Skeletal muscle cell (primary cell): ENCODE results near the gene SNAPC4.

ENCODE experiments used
- DNase-seq: peaks from one replicate; pipeline ENCODE4 v3.0.0-alpha.2; 2010; ENCODE audit warnings: low read depth
- H3K4me3 ChIP-seq: 2 replicates; pipeline ENCODE4 v1.5.1; 2011; ENCODE audit warnings: low read depth, mild to moderate bottlenecking, control low read depth, low read length, moderate library complexity

SNAPC4 gene, protein sequence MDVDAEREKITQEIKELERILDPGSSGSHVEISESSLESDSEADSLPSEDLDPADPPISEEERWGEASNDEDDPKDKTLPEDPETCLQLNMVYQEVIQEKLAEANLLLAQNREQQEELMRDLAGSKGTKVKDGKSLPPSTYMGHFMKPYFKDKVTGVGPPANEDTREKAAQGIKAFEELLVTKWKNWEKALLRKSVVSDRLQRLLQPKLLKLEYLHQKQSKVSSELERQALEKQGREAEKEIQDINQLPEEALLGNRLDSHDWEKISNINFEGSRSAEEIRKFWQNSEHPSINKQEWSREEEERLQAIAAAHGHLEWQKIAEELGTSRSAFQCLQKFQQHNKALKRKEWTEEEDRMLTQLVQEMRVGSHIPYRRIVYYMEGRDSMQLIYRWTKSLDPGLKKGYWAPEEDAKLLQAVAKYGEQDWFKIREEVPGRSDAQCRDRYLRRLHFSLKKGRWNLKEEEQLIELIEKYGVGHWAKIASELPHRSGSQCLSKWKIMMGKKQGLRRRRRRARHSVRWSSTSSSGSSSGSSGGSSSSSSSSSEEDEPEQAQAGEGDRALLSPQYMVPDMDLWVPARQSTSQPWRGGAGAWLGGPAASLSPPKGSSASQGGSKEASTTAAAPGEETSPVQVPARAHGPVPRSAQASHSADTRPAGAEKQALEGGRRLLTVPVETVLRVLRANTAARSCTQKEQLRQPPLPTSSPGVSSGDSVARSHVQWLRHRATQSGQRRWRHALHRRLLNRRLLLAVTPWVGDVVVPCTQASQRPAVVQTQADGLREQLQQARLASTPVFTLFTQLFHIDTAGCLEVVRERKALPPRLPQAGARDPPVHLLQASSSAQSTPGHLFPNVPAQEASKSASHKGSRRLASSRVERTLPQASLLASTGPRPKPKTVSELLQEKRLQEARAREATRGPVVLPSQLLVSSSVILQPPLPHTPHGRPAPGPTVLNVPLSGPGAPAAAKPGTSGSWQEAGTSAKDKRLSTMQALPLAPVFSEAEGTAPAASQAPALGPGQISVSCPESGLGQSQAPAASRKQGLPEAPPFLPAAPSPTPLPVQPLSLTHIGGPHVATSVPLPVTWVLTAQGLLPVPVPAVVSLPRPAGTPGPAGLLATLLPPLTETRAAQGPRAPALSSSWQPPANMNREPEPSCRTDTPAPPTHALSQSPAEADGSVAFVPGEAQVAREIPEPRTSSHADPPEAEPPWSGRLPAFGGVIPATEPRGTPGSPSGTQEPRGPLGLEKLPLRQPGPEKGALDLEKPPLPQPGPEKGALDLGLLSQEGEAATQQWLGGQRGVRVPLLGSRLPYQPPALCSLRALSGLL (N-terminal part only)

DNA sequence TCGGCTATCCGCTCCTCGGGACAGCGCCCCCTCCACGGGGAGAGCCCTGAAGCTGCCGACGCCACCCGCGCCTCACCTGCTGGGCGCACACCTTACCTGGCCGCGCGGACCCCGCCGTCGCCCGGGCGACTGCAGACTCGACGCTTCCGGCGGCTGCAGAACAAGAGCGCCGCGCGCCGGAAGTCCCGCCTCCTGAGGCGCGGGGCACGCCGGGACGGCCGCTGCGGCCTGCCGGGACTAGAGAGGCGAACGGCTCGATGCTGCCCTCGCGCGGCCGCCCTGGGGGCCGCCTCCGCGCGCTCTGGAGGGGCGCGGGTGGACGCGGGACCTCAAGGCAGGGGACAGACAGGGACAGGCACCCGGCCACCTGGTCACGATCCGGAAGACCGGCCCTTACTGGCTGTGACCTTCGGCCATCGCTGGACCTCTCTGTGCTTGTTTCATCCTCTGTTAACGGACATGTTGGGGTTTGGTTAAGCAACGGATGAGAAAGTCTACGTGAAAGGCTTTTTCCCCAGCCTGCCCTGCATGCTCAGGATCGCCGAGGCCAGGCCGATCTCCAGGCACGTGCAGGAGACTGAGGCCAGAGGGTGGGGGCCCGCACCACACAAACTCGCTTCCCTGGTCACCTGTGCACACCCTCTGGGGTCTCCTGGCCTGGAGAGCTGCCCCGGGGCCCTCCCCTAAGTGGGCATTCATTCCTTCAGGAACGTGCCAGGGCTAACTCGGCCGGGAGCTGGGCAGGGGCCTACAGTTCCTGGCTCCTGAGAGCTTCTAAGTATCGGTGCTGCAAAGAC is at the start of gene SNAPC4:
Gene SNAPC4, minus strand, starts transcription at position 133 of the 797 bp plus-strand sequence. CDS start 1,742 bp downstream, outside the sequence.
- H3K4me3 ChIP-seq, result peak within 1 kb of the TSS; percentile 77
- peak; percentile 39 for DNase-seq

DNA sequence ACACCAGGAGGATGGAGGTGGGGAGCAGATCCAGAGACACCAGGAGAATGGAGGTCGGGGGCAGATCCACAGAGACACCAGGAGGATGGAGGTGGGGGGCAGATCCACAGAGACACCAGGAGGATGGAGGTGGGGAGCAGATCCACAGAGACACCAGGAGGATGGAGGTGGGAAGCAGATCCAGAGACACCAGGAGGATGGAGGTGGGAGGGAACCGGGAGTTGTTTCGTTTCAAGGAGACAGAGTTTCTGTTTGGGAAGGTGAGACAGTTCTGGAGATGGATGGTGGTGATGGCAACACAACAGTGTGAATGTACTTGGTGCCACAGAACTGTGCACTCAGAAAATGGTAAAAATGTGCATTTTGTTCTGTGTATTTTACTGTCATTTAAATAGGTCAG is 48.7 kb upstream of the SNAPC4 start:
- DNase-seq, result no peak
- H3K4me3 ChIP-seq, result no peak overlapping the region

DNA sequence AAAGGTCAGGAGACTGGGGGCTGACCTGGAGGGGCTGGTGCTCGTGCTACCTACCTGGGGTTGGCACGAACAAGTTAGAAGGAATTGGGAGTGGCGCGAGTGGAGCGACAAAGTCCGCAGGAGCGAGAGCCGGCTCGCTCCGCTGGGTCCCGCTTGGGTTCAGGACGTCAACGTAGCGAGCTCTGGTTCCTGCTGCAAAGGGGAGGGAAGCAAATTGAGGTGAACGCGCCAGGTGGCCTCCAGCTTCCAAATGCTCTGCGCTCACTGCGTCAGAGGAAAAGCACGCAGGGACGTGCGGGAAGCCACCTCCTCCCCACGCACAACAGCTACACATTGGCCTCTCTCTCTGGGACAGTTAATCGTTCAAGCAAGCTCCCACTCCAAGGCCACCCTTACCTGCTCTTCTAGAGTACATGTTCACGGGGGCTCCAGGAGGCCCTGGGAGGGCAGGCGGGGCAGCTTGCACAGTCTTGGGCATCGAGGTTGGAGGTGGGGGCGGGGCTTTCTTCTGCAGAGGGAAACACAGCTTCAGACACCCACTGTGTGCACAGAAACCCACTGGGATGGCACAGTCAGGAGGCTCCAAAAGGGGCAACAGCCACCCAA is 47.3 kb upstream of the SNAPC4 start:
- H3K4me3 ChIP-seq, result no peak overlapping the region
- DNase-seq, result no peak

DNA sequence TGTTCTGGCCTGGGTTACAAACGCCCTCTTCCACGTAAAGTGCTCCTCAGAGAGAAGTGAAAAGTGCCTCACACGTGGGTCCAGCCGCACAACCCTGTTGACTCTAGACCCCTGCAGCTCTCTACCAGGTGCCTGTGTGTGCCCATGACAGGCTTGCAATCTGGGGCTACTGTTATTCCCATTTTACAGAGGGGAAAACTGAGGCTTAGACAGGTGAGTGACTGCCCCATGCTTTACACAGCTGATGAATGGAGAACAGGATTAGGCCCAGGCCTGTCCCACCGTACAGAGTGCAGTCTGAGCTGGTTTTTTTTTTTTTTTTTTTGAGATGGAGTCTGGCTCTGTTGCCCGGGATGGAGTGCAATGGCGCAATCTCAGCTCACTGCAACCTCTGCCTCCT is 45.8 kb upstream of the SNAPC4 start:
- DNase-seq, result no peak
- H3K4me3 ChIP-seq, result no peak overlapping the region

DNA sequence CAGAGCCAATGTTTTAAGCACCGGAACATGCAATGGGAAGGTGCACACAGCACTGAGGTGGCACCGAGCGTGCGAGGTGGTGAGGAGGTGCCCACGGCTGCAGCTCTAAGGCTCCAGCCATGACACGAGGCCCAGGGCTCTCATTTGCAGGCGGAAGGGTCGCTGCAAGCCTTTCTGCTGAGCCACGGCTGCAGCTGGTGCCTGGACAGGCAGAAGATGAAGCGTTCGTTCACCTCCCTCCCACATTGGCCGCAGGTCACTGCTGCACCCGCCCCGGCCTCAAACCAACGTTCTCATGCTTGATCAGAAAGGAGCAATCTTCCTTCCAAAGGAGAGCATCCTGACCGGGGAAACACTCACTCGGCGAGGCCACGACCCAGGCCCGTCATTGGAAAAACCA is 44.1 kb upstream of the SNAPC4 start:
- DNase-seq, result no peak
- H3K4me3 ChIP-seq, result no peak overlapping the region

DNA sequence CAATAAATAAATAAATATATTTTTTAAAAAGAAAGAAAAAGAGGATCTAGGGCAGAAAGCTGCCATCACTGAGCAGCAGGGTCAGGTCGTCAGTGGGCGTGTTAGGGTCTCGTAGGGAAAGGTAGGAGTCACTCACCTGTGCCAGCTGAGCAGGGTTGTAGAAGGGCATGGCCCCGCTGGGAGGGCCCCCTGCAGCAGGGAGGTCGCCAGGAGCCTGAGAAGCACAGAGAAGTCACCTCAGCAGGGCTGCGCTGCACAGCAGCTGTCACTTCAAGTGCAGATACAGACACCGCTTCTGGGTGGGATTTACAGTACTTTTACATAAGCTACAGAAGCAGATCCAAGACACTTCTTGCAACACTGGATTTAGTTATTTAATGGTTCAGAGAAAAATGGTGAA is 43.7 kb upstream of the SNAPC4 start:
- DNase-seq, result no peak
- no peak overlapping the region for H3K4me3 ChIP-seq

DNA sequence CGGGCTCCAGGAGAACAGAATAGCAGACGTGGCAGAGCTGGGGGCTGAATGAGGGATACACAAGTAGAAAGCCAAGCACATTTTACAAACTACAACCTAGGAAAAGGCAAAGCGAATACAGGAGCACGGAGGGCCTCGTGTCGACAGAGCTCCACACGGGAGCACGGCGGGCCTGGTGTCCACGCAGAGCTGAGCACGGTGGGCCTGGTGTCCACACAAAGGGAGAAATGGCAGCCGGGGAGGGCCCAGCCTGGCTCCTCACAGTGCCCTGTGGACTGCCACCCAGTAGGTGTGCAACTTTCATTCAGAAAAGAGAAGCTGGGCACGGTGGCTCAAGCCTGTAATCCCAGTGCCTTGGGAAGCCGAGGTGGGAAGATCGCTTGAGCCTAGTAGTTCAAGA is 43.1 kb upstream of the SNAPC4 start:
- no peak for DNase-seq

DNA sequence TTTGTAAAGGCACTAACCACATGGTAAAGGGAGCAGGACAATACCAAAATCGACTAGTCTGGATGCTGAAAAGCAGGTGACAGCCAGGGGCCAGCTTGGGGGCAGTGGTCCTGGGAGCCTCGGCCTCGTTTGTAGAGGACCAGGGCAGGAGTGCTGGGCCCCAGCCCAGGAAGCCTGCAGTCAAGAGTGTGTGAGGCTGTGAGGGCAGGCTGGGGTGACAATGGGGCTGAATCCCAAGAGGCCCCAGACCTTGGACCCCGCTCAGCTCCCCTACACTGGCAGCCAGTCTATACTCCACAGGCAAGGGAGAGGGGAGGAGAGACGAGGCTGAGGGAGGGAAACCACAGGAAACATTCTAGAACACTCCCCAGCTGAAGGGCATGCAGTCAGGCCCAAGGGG is 42.3 kb upstream of the SNAPC4 start:
- no peak overlapping the region for H3K4me3 ChIP-seq
- no peak for DNase-seq

More for the DNA sequence above, 43.1 kb upstream of the SNAPC4 start:
- no peak overlapping the region for H3K4me3 ChIP-seq

DNA sequence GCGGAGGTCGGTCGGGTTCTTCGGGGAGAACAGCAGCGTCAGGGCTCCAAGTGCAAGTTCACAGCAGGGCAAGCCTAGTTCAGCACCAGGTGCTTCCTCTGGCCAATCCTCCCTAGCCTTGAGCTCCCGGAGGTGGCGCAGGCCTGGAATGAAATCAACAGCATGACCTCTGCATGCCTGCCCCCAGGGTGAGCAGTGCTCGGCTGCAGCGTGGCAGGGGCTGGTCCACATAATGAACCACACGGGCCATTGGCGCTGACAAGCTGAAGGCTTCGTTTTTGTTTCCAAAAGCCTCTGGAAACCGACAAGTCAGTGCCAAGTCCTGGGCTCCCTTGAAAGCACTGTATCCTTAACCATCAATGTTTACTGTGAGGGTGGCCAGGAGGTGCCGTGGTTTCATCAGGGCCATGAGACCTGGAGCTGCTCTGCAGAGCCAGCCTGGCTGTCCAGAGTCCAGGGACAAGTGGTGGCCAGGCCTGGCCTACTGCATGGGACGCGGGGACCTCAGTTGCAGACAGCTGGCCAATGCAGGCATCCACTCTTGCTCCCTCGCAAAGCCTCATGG is 41.8 kb upstream of the SNAPC4 start:
- H3K4me3 ChIP-seq, result no peak overlapping the region
- DNase-seq, result no peak

DNA sequence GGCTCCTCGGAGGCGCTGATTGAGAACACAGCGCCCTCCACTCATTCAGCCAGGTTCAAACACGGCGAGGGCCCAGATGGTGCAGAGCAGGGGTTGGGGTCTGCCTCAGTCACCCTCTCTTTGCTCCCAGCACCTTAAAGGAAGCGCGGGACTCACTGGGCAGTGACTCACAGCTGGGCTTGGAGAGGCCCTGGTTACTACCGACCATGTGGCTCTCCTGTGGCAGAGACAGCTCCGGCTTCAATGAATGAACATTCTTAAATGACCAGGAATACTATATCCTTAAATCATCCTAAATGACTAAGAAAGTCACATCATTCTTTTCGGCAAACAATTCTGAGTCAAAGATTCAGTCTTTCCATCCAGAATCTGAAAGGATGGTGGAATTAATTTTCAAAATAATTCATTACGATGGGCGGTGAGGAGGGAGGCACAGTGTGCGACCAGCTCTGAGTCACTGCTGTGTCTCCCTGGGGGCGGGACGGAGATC is 41.3 kb upstream of the SNAPC4 start:
- DNase-seq, result no peak
- no peak overlapping the region for H3K4me3 ChIP-seq

DNA sequence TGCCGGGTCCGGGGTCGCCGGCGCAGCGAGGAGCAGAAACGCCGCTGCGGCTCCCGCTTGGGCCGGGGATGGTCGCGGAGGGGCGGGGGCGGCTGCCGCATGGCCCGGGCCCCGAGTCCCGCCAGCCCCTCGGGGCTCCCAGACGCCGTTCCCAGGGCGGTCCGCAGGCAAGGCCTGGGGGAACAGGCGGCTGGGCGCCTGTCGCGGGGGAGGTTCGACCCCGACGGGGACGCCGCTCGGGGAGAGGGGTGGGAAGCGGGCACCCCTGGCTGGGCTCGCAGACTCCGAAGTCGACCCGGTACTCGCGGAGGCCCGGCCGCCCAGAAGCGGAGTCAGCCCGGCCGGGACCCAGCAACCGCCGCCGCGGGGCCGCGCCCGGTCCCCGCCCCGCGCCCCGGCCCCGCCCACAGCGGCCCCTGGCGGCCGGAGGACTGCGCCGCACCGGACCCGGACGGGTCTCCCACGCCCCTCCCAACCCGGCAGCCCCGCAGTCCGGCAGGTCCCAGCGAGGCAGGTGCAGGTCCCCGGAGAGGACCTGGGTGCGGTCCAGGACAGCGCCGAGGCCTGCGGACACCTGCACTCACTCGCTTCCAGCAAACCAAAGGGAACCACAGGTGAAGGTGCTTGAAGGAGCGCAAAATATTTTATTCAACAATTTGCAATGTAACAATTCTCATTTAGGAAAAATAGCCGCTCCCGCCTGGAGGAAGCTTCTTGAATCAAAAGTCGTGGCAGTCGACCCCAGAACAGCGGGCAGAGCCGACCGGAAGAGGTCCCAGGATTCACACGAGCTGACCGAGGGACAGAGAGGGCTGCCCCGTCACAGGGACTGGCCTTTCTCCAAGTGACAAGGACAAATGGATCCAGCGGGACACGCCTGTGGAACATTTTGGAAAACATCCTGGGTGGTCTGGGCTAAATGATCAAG is 39.8 kb upstream of the SNAPC4 start, which contains the start of gene INPP5E:
Gene INPP5E, minus strand, starts transcription at position 365 of the 928 bp plus-strand sequence. CDS start 426 bp downstream, outside the sequence.
- H3K4me3 ChIP-seq, result peak within 1 kb of the TSS; percentile 73
- DNase-seq, result peak; percentile 13

DNA sequence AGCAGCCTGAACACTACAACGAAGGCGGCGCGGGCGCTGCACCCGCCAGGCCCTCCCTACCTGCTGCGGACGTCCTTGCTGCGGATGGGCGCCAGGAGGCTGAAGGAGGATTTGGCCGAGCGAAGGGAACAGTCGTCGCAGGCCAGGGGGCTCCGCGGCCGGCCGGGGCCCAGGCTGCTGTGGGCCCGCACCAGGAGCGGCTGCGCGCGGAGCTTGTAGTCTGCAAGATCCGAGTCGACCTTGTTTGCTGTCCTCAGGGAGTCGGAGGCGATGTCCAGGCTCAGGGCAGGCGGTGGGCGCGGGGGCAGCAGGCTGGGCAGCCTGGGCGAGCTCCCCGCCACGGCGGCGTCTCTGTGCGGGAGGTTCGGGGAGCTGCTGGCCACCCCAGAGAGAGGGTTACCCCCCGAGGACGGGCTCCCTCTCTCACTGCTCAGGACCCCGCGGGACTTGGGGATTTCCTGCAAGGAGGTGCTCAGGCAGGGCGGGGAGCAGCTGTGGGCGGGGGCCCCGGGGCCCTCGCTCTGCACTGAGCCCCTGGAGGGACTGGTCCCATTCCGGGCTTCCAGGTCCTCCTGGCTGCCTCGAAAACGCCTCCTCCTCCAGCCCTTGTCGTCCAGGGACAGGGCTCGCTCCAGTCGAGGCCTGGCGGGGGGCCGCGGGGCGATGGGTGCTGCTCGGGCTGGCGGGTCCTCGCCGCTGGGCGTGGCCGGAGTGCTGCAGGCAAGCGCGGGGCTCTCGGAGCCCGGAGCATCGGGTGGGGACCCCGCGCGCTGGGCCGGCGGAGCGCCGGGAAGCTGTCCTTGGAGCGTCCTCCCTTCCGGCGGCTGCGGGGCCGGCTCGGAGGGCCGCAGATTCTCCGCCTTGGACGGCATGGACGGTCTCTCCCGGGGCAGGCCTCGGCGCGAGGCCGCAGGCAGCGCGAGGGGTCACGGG is 38.8 kb upstream of the SNAPC4 start:
- DNase-seq, result no peak
- peak overlapping the region; percentile 73 for H3K4me3 ChIP-seq

DNA sequence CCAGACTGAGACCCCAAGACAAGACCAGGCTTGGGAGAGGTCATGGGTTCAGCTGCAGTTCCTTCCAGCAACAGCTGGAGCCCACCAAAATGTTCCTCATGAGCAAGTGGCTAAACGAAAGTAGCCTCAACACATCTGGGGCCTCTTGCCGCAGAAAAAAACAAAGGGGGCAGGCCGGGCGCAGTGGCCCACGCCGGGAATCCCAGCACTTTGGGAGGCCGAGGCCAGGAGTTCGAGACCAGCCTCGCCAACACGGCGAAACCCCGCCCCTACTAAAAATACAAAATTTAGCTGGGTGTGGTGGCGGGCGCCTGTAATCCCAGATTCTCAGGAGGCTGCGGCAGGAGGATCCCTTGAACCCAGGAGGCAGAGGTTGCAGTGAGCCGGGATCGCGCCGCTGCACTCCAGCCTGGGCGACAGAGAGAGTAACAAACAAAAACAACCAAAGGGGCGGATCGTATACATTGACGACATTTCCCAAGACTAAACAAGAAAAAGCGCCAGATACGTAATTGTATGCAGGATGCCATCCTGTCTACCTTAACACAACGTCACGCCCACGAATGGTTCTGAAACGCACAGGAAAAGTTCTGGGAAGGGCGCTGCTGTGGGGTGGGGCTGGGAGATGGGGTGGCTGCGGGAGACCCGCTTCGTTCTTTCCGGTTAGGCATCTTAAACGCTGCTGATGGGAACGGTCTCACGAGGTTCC is 38.0 kb upstream of the SNAPC4 start:
- peak overlapping the region; percentile 73 for H3K4me3 ChIP-seq
- DNase-seq, result no peak

DNA sequence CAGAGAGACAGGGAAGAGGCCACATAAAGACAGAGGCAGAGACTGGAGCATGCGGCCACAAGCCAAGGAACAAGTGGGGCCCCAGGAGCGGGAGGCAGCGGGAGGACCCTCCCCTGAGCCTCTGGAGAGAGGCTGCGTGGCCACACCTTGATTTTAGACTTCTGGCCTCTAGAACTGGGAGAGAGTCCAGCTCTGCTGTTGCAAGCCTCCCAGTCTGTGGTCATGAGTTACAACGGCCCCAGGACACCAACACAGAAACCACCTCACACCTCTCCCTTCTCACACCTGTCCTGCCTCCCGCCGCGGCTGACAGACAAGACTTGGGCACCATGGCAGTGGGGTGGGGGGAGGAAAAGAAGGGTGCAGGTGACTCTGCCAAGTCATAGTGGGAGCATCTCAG is 37.5 kb upstream of the SNAPC4 start:
- H3K4me3 ChIP-seq, result peak overlapping the region; percentile 73
- peak; percentile 4 for DNase-seq

DNA sequence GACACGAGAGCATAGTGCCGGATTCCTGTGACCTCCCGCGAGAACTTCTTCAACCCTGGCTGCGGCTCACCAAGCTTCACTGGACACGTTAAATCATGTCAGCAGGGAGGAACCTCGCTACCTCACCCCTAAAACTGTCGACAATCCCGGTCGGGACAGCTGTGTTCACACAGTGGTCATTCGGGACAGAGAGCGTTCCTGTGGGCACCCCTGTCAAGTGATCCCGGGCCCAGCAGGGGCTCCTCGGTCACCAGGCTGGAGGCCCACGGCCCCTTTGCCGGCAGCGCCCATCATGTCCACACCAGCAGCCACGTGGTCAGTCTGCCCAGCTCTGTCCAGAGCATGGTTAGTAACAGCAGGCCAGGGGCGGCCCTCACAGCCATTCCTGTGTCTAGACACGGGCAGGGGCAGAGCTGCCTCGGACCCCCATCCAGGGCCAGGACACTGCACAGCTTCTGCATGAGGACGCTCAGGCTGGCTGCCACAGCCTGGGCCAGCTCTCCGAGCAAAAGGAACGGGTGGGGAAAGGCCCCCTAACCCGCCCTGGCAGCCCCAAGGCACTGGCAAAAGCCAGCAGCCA is 36.2 kb upstream of the SNAPC4 start:
- no peak overlapping the region for H3K4me3 ChIP-seq
- no peak for DNase-seq
